Measurements from ENCODE around the gene GPD2. TPM values are rescaled to one million over a fixed set of nuclear protein-coding genes. Genes with fewer than 3 reads are reported as not detected.

GPD2 gene
- total RNA-seq, 1 experiment from 2014 or later = 32.2 TPM

DNA sequence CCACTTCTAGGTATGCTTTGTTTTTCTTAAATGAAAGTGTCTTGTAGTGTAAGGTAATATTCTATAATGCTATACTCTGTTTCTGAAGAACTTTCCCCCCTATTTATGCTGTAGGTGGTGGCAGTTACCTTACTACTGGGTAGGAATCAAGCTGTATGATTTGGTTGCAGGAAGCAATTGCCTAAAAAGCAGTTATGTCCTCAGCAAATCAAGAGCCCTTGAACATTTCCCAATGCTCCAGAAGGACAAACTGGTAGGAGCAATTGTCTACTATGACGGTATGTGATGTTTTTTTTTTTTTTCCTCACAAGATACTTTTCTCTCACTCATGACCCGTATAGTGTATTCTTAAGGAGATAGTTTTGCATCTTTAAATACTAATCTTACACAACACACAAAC is 77.0 kb downstream of the GPD2 start (continued):
- TF ChIP-seq, protein P1, sequence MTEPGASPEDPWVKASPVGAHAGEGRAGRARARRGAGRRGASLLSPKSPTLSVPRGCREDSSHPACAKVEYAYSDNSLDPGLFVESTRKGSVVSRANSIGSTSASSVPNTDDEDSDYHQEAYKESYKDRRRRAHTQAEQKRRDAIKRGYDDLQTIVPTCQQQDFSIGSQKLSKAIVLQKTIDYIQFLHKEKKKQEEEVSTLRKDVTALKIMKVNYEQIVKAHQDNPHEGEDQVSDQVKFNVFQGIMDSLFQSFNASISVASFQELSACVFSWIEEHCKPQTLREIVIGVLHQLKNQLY (CRISPR knock-in tag; IDR thresholded peaks at IDR 0.05) = no peak
- TF ChIP-seq ZNF512 (CRISPR knock-in tag; IDR thresholded peaks at IDR 0.05; ENCODE audit: borderline replicate concordance) (no peak), ZNF121 (CRISPR knock-in tag; IDR thresholded peaks at IDR 0.05) (no peak), SOX15 (CRISPR knock-in tag; IDR thresholded peaks at IDR 0.05) (no peak), IRF2 (CRISPR knock-in tag; IDR thresholded peaks at IDR 0.05; ENCODE audit: borderline replicate concordance, low read depth) (no peak), USF1 (CRISPR knock-in tag; IDR thresholded peaks at IDR 0.05) (no peak)

DNA sequence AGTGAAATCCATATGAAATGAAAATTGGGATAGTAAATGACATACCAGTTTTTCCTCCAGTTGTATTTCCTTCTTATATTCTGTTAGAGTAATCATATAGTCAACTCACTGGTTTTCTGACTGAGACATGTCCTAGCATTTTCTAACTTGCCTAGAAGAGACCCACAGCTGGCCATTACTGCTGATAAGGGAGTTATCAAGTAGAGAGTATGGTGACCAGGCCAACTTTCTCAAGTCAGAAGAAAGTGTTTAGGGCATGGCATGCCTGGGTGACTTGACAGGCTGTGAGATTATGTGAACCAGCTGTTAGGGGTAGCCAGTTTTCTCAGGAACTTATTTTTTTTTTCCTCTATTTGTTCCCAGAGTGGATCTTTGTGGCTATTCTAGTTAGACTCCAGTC is 81.2 kb downstream of the GPD2 start:
- TF ChIP-seq CTCF (IDR thresholded peaks at IDR 0.05) (no peak), KAT7 (CRISPR knock-in tag; IDR thresholded peaks at IDR 0.05; ENCODE audit: borderline replicate concordance) (no peak), ELF4 (CRISPR knock-in tag; IDR thresholded peaks at IDR 0.05; ENCODE audit: low read depth) (no peak), ZNF263 (CRISPR knock-in tag; IDR thresholded peaks at IDR 0.05; ENCODE audit: low read depth) (no peak), HMGA2 (CRISPR knock-in tag; IDR thresholded peaks at IDR 0.05) (no peak), SOX15 (CRISPR knock-in tag; IDR thresholded peaks at IDR 0.05) (no peak), ESRRA (CRISPR knock-in tag; IDR thresholded peaks at IDR 0.05; ENCODE audit: borderline replicate concordance) (no peak), MYBL2 (CRISPR knock-in tag; IDR thresholded peaks at IDR 0.05) (no peak), SMAD4 (CRISPR knock-in tag; IDR thresholded peaks at IDR 0.05) (no peak), ZNF532 (CRISPR knock-in tag; IDR thresholded peaks at IDR 0.05; ENCODE audit: borderline replicate concordance) (no peak), TCF7 (CRISPR knock-in tag; IDR thresholded peaks at IDR 0.05; ENCODE audit: low read depth) (no peak), RORB (CRISPR knock-in tag; IDR thresholded peaks at IDR 0.05) (no peak), EMX1 (CRISPR knock-in tag; IDR thresholded peaks at IDR 0.05) (no peak), E2F4 (CRISPR knock-in tag; IDR thresholded peaks at IDR 0.05; ENCODE audit: borderline replicate concordance, low read depth) (no peak), CREB1 (CRISPR knock-in tag; IDR thresholded peaks at IDR 0.05) (no peak), IRF2 (CRISPR knock-in tag; IDR thresholded peaks at IDR 0.05; ENCODE audit: borderline replicate concordance, low read depth) (no peak), ZBTB21 (CRISPR knock-in tag; IDR thresholded peaks at IDR 0.05; ENCODE audit: borderline replicate concordance) (no peak), NR1H2 (CRISPR knock-in tag; IDR thresholded peaks at IDR 0.05) (no peak)
- TF ChIP-seq, protein P2, sequence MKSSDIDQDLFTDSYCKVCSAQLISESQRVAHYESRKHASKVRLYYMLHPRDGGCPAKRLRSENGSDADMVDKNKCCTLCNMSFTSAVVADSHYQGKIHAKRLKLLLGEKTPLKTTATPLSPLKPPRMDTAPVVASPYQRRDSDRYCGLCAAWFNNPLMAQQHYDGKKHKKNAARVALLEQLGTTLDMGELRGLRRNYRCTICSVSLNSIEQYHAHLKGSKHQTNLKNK (CRISPR knock-in tag; IDR thresholded peaks at IDR 0.05) = no peak
- H3K4me1 Mint-ChIP-seq = no peaks in the 10 kb centered on the region
- no peak overlapping the region for H3K27ac Mint-ChIP-seq
- no peak for ATAC-seq
- no peaks in the 10 kb centered on the region for H3K27me3 Mint-ChIP-seq (ENCODE audit: low read depth)
- no peak overlapping the region for H3K4me3 Mint-ChIP-seq
- DNase-seq (ENCODE audit: low spot score) = no peak
- POLR2A ChIA-PET = no interaction called here
- CTCF ChIA-PET = no interaction called here
- peaks cover 12% of the 10 kb centered on the region for H3K36me3 Mint-ChIP-seq
- H3K9me3 Mint-ChIP-seq = peaks cover 7% of the 10 kb centered on the region
